D341Med (cell line): ENCODE data around the gene ZCCHC2.

Experiments
- DNase-seq: peaks from one replicate; pipeline ENCODE4 v3.0.0; 2012; ENCODE audit warnings: low spot score

The ZCCHC2 gene

DNA sequence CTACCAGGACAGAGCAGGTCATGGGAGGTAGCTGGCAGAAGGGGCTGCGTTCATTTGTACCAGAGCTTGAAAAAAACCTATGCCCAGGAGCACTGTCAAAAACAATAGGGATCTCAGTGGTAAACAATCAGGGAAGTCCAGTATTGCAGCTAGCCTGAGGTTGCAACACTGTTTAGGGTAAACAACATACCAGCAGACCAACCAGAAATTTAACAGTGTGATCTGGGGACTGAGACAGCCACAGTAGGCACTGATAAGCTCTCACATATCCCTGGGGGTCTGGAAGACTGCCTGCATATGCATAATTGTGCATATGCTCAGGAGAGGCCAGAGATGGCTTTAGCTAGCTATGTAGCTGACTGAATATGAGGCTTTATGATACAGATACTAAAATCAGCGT is 12.0 kb upstream of the ZCCHC2 start:
- DNase-seq = no peak

DNA sequence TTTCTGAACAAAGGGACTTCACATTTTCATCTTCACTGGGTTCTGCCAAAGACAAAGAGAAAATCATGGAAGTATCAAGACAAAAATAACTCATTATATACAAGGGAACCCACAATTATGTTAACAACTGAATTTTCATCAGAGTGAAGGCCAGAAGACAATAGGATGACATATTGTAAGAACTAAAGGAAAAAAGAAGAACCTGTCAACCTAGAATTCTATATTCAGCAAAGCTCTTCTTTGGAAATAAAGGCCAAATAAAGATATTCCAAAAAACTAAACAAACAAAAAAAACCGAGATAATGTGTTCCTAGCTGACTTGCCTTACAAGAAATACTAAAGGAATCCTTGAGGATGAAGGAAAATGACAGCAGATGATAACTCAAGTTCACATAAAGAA is 10.3 kb upstream of the ZCCHC2 start:
- no peak for DNase-seq

- DNase-seq = no peak
Observed at GRCh38 chr18:62512996-62513395, 9.8 kb upstream of the ZCCHC2 start.

DNA sequence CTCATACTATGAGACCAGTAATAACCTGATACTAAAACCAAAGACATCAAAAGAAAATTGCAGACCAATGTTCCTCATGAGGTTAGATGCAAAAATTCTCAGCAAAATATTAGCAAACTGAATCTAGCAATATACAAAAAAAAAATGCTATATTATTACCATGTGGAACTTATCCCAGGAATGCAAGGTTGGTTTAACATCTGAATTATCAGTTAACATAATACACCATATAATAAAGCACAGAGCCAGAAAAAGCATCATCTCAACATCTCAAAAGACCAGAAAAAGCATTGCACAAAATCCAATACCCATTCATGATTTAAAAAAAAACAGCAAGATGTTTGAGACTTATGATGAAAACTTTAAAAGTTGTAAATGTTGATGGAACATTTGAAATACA is 8.3 kb upstream of the ZCCHC2 start:
- no peak for DNase-seq

GRCh38 chr18:62516242-62516641 is 6.6 kb upstream of the ZCCHC2 start:
- DNase-seq = no peak

DNA sequence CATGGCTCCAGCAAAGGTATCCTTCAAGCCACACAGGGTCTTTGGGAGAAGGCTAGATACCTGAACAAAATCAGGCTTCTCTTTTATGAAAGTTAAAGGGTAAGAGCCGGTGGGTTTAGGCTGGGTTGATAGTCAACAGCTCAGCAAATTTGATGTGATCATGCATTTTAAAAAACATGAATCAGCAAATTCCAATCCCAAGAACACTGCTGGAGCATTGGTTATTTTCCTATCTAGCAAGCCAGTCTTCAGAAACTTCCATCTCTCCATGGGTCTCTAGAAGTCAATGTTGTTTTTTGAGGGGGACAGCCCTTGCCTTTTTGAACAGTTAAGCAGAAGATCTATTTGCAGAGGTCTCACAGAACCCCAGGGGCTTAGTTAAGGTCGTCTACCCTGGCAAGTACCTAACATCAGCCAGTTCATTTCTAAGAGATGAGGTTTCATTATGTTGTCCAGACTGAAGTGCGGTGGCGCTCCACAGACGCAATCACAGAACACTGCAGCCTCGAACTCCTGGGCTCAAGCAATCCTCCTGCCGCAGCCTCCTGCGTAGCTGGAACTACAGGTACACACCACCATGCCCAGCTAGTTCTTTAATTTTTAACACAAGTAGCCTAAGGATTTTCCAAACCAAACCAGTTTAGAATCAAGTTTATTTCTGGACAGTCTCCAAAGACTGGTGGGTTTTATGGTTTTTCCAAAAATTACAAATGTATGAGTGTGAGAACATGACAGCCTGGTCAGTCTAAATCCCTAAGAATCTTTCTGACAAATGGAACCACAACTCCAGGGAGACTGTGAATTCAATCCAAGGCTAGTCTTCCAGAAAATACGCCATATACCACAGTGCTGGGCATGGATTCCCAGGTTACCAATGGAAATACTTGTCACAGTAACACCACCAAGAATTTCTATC is 4.1 kb upstream of the ZCCHC2 start:
- no peak for DNase-seq

GRCh38 chr18:62519684-62520083 is 3.1 kb upstream of the ZCCHC2 start:
- DNase-seq = no peak

DNA sequence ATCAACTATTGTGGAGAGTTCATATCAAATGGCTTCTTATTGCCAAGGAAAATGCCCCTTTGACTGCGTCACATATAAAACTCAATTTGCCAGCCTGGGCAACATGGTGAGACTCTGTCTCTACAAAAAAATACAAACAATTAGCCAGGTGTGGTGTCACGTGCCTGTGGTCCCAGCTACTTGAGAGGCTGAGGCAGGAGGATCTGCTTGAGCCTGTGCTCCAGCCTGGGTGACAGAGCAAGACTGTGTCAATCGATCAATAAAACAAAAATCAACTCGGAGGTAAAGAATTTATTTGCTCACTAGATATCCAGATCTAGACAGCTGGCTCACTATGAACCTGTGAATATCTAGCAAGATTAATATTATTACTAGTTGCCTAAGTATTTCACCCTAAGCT is 1.7 kb upstream of the ZCCHC2 start:
- no peak for DNase-seq

- no peak for DNase-seq
Observed at GRCh38 chr18:62521593-62521992, 1.2 kb upstream of the ZCCHC2 start.

GRCh38 chr18:62522178-62522503 is 684 bp upstream of the ZCCHC2 start:
- DNase-seq = peak; percentile 83

GRCh38 chr18:62523255-62523588 is 397 bp downstream of the ZCCHC2 start:
- no peak for DNase-seq

DNA sequence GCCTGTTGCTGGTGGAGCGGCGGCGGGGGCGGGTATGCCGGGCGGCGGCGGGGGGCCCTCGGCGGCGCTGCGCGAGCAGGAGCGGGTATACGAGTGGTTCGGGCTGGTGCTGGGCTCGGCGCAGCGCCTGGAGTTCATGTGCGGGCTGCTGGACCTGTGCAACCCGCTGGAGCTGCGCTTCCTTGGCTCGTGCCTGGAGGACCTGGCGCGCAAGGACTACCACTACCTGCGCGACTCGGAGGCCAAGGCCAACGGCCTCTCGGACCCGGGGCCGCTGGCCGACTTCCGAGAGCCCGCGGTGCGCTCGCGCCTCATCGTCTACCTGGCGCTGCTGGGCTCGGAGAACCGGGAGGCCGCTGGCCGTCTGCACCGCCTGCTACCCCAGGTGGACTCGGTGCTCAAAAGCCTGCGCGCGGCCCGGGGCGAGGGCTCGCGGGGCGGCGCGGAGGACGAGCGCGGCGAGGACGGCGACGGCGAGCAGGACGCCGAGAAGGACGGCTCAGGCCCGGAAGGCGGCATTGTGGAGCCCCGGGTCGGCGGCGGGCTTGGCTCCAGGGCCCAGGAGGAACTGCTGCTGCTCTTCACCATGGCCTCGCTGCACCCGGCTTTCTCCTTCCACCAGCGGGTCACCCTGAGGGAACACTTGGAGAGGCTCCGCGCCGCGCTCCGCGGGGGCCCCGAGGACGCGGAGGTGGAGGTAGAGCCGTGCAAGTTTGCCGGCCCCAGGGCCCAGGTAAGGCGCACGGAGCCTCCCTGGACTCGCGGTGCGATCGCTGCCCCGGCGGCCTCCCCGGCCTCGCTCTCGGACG is 1.0 kb downstream of the ZCCHC2 start:
- DNase-seq = peak; percentile 75

DNA sequence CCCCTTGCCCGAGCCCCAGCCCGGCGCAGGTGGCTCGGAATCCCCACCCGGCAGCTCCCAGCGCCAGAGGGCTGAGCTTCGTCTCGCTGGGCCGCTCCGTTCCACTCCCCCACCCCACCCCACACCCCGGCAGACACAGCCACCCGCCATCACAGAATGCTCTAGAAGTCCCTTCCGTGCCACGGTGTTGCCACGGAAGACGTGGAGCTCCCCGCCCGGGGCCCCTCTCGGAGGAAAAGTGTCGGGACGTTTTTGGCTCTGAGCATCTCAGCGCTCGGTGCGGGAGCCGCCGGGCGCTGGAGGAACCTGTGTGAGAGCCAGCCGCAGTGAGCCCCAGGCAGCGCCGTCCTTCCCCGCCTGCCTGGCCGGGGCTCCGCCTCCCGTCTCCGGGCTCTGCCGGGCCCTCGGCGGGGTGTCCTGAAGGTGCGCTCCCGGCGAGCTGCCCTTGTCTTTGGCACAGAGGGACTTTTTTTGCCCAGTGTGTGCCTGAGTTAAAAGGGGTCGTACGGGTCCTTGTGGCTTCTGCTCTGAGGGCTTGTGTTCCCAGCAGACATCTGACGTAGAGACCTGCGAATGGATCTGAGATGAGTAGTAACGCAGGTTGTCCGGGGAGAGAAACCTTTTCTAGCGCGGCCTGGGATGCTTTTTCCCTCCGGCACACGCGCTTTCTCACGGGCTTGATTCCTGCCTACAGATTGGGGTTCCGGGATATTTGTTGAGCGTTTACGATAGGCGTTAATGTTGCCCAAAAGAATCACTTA is 1.8 kb downstream of the ZCCHC2 start:
- DNase-seq = peak; percentile 79

DNA sequence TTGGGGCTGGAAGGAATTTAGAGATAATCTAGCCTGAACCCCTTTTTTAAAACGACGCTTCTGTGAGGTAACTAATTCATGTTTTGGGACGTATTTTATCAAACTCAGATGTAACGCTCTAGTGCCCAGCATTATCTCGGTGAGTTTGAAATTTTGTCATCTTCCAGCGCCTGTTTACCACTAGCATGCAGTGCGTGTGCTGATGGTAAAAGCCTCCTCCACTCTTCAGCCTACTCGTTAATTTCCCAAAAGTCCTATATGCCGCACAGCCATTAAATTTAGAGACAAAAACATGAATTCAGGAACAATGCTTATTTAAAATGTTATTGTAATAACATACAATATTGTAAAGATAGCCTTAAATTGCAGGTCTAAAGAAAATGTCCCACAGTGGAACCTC is 2.8 kb downstream of the ZCCHC2 start:
- no peak for DNase-seq

DNA sequence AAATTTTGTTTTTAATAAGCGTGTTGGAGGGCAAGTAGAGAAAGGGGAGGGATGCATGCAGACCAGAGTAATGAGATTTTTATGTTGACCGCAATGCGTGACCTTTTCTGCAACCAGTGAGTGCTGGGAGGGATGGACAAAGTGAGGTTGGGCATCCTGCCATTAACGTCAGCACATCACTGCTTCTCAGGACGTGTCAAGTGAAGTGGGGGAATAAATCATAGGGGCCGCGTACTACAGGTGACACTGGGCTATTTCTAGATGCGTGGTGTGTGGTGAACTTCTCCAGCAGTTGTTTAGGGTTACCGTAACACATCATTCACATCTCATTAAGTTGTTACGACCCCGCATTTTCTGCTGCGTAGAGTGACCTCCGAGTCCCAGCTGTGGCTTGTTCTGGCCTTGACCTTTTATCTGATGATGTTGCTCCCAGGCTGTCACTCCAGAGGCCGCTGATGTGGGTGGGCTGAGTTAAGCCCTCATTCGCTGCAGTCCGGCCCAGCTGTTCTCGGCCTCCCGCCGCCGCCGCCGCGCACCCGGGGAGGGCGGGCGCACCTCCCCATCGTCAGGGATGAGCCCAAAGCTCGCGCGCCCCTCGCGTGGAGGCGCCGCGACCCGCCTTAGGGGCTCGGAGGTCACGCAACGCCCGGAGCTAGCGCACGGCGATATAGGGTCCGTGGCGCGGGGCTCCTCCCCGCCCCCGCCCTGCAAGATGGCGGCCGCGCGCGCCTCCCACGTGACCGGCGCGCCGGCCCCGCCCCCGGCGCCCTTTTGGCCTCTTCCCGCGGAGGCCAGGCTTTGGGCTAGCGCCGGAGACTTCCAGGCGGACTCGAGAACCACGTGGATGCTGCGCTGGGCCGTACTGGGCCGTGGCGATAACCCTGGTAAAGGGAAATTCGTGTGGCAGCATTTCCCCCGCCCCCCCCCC is 3.5 kb downstream of the ZCCHC2 start:
- peak; percentile 93 for DNase-seq

- no peak for DNase-seq
Observed at GRCh38 chr18:62529597-62529996, 6.8 kb downstream of the ZCCHC2 start.

DNA sequence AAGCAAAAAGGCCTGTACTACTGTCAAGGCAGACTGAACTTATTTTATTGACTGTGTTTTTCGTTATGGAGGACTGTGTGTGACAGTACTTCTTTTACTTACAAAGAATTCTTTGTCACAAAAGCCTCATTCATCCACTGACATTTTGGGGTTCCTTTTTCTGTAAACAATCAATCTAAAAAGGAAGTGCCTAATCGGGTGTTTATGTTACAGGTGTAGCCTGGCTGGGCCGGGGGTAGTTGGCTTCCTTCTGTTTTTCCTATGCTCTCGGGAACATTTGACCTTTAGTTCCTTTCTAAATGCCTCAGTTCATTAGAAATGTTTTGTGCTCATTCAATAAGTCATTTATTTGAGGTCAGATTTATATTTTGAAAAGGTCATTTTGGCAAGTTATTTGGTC is 8.3 kb downstream of the ZCCHC2 start:
- no peak for DNase-seq

- no peak for DNase-seq
Observed at GRCh38 chr18:62531931-62532330, 9.1 kb downstream of the ZCCHC2 start.

GRCh38 chr18:62536005-62536404 is 13.2 kb downstream of the ZCCHC2 start:
- no peak for DNase-seq

GRCh38 chr18:62537042-62537894 is 14.4 kb downstream of the ZCCHC2 start:
- no peak for DNase-seq

DNA sequence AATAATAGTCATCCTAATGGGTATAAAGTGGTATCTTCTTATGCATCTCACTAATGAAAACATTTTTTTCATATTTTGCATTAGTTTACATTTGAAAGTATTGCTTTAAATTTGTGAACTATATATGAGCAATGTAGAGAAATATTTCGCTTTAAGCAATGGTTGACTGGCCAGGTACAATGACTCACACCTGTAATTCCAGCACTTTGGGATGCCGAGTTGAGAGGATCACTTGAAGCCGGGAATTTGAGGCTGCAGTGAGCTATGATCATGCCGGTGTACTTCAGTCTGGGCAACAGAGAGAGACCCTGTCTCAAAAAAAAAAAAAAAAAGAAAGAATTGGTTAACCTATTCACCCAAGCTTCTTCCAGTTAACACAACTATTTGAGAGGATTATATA is 15.1 kb downstream of the ZCCHC2 start:
- DNase-seq = no peak
